Heart right ventricle (tissue), 16 donors: ENCODE results near the gene RAD23B. TPM values are rescaled to one million over a fixed set of nuclear protein-coding genes. Genes with fewer than 3 reads are reported as not detected.

Source experiments
- ATAC-seq, 8 donors: fragments of 200-7000 bp; cut with Tn5 transposase; one replicate each; pipeline ENCODE4 v1.9.1; 2020; ENCODE audit warnings: mild to moderate bottlenecking in 8 of 8, moderate library complexity in 8 of 8, moderate number of reproducible peaks in 1 of 8
- DNase-seq, 2 donors: peaks; one replicate each; pipeline ENCODE4 v3.0.0-alpha.2; 2020
- H3K27ac ChIP-seq, 10 donors: fragments of 200-600 bp; sonication (generic) in 2 of 10; one replicate each; pipeline versions ENCODE4 v1.5.0 to v1.8.0; 2020 to 2022; ENCODE audit warnings: mild to moderate bottlenecking in 3 of 10
- H3K27me3 ChIP-seq, 7 donors: fragments of 200-600 bp; one replicate each; pipeline ENCODE4 v1.8.0; 2021 to 2022; ENCODE audit warnings: mild to moderate bottlenecking in 2 of 7
- H3K36me3 ChIP-seq, 9 donors: fragments of 200-600 bp; sonication (generic) in 1 of 9; one replicate each; pipeline versions ENCODE4 v1.5.0 to v1.8.0; 2020 to 2022; ENCODE audit warnings: mild to moderate bottlenecking in 2 of 9
- H3K4me1 ChIP-seq, 9 donors: fragments of 200-600 bp; sonication (generic) in 1 of 9; one replicate each; pipeline versions ENCODE4 v1.5.0 to v1.8.0; 2020 to 2022; ENCODE audit warnings: mild to moderate bottlenecking in 4 of 9
- H3K4me3 ChIP-seq, 10 donors: fragments of 200-600 bp; sonication (generic) in 2 of 10; one replicate each; pipeline versions ENCODE4 v1.5.0 to v1.8.0; 2020 to 2022; ENCODE audit warnings: mild to moderate bottlenecking in 7 of 10, moderate library complexity in 2 of 10
- H3K9me3 ChIP-seq, 11 donors: fragments of 200-600 bp in 10 of 11; sonication (generic) in 2 of 11; one replicate each; pipeline versions ENCODE4 v1.5.0 to v1.8.0; 2013 to 2022; ENCODE audit warnings: mild to moderate bottlenecking in 2 of 11, control low read depth in 1 of 11, moderate library complexity in 1 of 11
- CTCF ChIP-seq, 9 donors: fragments of 200-600 bp; sonication (generic) in 2 of 9; IDR thresholded peaks; one replicate each; pipeline versions ENCODE4 v1.5.0 to v1.8.0; 2021 to 2022; ENCODE audit warnings: antibody characterized with exemption in 9 of 9, mild to moderate bottlenecking in 5 of 9, moderate library complexity in 1 of 9
- WGBS, 2 donors: extraction: QIAGEN DNeasy Blood & Tissue Kit; methylation state at CpG; one replicate each; pipeline ENCODE4 v1.1.7; 2013; ENCODE audit warnings: inconsistent platforms in 1 of 2; 5-methylcytosine and 5-hydroxymethylcytosine counted together
- intact Hi-C, 10 donors: fragments of 100-400 bp; cut with DNase I; formaldehyde crosslinking; loops; one replicate each; pipeline versions ENCODE4 v1.11.1 to v1.14.2; 2022
- polyA plus RNA-seq, 2 donors: library from polyadenylated mRNA; stranded (reverse); fragments of 200-250 nt; gene quantifications; one replicate each; pipeline ENCODE4 v1.2.3, GENCODE V29; 2013
- total RNA-seq, 10 donors: library from RNA; stranded (reverse); fragmentation: NEBNext Ultra II Directional in 3 of 10; extraction: Animal tissue kit (Norgen Biotek cat#: 25700) in 3 of 10; gene quantifications; one replicate each; pipeline versions ENCODE4 v1.2.1 to v1.2.4, GENCODE V29; 2021 to 2023
- donor health status: Arrhythmogenic right ventricular cardiomyopathy.
- donor health status: ischemic (EF 13 %, LVEDD 7.1; RV severe dilation, severe dysfunction).
- donor health status: healthy with polysubstance abuse.
- donor health status: DM: no; HTN: yes; CAD: no.
- donor health status: DM: no; HTN: no; CAD: no.
- donor health status: ischemic (EF 25% LVEDD 6.9; RV normal size, moderate dysfunction).
- donor health status: ischemic (EF 25% LVEDD 5.7; RV mildly dilated, moderate dysfunction).
- donor health status: healthy.
- donor health status: DM: yes; HTN: yes; CAD: no.
- donor health status: Ischemic cardiomyopathy.
- donor health status: ischemic (EF 35%, LVEDD 5.7; RV mildly dilated, moderate dysfunction).
- donor health status: nonischemic (EF 11% LVEDD 7.7; RV severe dilation, severe dysfunction).
- donor health status: DM: yes; HTN: yes; CAD: no.
- donor health status: PGD.
- donor health status: ischemic (EF 29% LVEDD 5.4; RV normal size, mild dysfunction).
- donor health status: nonischemic (EF 23%, LVEDD 6.1; RV moderate dilation, normal function).

RAD23B gene
- total and polyA plus RNA-seq, 12 donors: 41.7 to 122 (median 103) TPM

DNA sequence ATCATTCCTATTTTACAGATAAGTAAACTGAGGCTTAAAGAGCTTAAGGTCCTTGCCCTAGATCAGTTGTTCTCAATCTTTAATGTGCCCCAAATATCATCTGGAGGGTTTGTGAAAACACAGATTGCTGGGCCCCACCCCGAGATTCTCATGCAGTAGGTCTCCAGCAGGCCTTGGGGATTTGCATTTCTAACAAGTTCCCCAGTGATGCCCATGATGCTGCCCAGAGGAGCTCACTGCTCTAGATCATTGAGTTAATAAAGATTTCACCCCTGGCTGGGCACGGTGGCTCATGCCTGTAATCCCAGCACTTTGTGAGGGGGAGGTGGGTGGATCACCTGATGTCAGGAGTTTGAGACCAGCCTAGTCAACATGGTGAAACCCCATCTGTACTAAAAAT lies 42.8 kb upstream of the RAD23B start:
- H3K4me3 ChIP-seq: no peak overlapping the region
- no peaks in the 10 kb centered on the region for H3K36me3 ChIP-seq
- ATAC-seq (no peak), DNase-seq (no peak)
- no peaks in the 10 kb centered on the region for H3K4me1 ChIP-seq
- intact Hi-C loops: loop anchor here in 3 of 10 donors (5.0 to 10.0 kb wide), 3 partner anchors 97 to 175 kb away; no protein-coding TSS in a partner anchor
- WGBS, 2 donors: 87 to 88% methylated on average over 2 of the region's 2 CpGs
- no peaks in the 10 kb centered on the region for H3K27me3 ChIP-seq
- TF ChIP-seq CTCF (IDR thresholded peaks at IDR 0.05): no peak
- no peaks in the 10 kb centered on the region for H3K9me3 ChIP-seq
- H3K27ac ChIP-seq: no peak overlapping the region

DNA sequence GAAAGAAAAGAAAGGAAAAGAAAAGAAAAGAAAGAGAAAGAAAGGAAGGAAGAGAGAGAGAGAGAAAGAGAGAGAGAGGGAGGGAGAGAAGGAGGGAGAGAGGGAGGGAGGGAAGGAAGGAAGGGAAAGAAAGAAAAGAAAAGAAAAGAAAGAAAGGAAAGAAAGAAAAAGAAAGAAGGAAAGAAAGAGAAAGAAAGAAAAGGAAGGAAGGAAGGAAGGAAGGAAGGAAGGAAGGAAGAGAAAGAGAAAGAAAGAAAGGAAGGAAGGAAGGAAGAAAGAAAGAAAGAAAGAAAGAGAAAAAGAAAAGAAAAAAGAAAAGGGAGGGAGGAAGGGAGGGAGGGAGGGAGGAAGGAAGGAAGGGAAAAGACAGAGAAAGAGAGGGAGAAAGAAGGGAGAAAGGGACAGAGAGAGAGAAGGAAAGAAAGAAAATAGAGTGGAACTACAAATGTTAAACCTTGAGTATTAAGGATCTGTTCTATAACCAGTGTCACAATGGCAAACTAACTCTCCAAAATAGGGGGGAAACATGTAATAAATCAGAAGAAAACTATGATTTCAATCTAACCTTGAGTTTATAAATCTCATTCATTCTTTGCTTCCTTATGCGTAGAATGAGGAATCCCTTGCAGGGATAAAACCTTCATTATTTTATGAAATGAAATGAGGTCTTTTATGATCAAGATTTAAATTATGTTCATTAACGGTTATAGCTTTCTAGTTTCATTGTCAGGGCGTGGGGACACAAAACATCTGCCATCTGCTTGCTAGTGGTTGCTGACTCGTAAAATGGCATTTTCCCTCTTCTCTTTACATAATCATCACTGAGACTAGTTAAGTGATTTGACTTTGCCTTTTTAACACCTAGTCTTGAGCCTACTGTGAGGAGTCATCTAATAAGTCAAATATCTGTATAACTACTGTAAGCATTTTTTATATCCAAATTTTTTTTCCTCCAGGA lies 40.7 kb upstream of the RAD23B start:
- H3K36me3 ChIP-seq: no peaks in the 10 kb centered on the region
- H3K4me3 ChIP-seq: no peak overlapping the region
- H3K27ac ChIP-seq: no peak overlapping the region
- intact Hi-C loops: loop anchor here in 3 of 10 donors (5.0 to 10.0 kb wide), 3 partner anchors 95 to 172 kb away; no protein-coding TSS in a partner anchor
- ATAC-seq (no peak), DNase-seq (no peak)
- H3K27me3 ChIP-seq: no peaks in the 10 kb centered on the region
- no peak for TF ChIP-seq CTCF (IDR thresholded peaks at IDR 0.05)
- 67 to 68% methylated on average over 4 of the region's 4 CpGs for WGBS, 2 donors
- peaks cover 0 to 3% (median 0%) of the 10 kb centered on the region in 9 donors for H3K4me1 ChIP-seq
- no peaks in the 10 kb centered on the region for H3K9me3 ChIP-seq

- Histone ChIP-seq H3K4me3 (no peak overlapping the region), H3K4me1 (peaks cover 0 to 3% (median 0%) of the 10 kb centered on the region in 9 donors), H3K27ac (no peak overlapping the region), H3K36me3 (no peaks in the 10 kb centered on the region), H3K27me3 (no peaks in the 10 kb centered on the region), H3K9me3 (no peaks in the 10 kb centered on the region)
- WGBS, 2 donors: 66 to 76% methylated on average over 5 of the region's 5 CpGs
- ATAC-seq (no peak), DNase-seq (no peak)
- TF ChIP-seq CTCF (IDR thresholded peaks at IDR 0.05): no peak
- intact Hi-C loops: loop anchor here in 3 of 10 donors (5.0 to 10.0 kb wide), 3 partner anchors 94 to 171 kb away; no protein-coding TSS in a partner anchor
These were observed 39.3 kb upstream of the RAD23B start for GRCh38 chr9:107243742-107244141.

DNA sequence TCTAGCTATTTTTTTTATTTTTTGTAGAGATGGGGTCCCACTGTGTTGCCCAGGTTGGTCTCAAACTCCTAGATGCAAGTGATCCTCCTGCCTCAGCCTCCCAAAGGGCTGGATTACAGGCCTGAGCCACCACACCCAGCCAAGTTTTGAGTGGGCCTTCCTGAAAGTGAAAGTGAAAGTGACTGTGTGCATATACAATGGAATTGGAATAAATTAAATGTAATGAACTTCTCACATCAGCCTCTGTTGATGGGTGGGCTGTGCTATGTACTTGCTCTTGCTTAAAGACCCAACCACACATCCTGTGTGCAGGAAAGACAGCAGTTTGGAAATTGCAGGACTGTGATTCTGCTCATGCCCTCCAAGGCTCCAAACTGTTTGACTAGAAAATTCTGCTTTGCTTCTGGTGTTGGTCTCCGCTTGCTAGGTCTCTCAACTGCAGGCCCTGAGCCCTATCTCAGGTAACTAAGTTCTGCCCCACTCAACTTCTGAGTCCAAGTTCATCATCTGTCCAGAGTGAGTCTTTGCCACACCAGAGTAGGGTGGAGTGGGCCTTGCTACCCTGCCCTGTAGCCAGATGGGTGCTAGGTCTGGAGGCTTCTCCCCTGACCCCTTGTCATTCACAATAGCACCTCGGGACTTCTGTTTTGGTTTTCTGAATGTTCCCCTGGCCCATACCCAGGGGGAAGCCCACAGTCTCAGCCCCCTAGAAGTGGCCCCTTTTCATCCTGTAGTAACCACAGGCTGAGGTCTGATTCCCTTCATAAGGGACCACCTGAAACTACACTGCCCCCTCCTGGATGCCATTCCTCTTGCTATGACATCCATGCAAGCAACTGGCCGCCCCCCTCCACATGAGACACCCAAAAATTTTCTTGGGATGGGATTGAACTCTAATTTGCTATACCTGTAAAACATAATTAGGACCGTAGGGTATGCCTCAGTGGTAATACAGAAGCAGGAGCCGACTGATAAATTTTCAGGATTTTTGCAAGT lies 36.5 kb upstream of the RAD23B start:
- Histone ChIP-seq H3K27ac (no peak overlapping the region), H3K27me3 (no peaks in the 10 kb centered on the region), H3K36me3 (no peaks in the 10 kb centered on the region), H3K4me3 (no peak overlapping the region), H3K9me3 (no peaks in the 10 kb centered on the region), H3K4me1 (peaks cover 0 to 5% (median 3%) of the 10 kb centered on the region in 9 donors)
- DNase-seq (no peak), ATAC-seq (no peak)
- 93 to 95% methylated on average over 5 of the region's 5 CpGs for WGBS, 2 donors
- intact Hi-C loops: loop anchor here in 2 of 10 donors (10.0 kb wide), 2 partner anchors 98 to 168 kb away; no protein-coding TSS in a partner anchor
- no peak for TF ChIP-seq CTCF (IDR thresholded peaks at IDR 0.05)
